Right lobe of liver (tissue), 6 donors: ENCODE data around the gene GSN. TPM values are rescaled to one million over a fixed set of nuclear protein-coding genes. Genes with fewer than 3 reads are reported as not detected.
A peak's percentile ranks its signal among the peaks of the same experiment; 100 is the strongest.

Experiments
- ATAC-seq, 4 donors: fragments of 200-7000 bp; cut with Tn5 transposase; one replicate each; pipeline ENCODE4 v1.9.1; 2020; ENCODE audit warnings: mild to moderate bottlenecking in 4 of 4, moderate library complexity in 4 of 4
- DNase-seq, 3 donors: peaks; one replicate each; pipeline ENCODE4 v3.0.0-alpha.2; 2020
- H3K27ac ChIP-seq, 3 donors: fragments of 200-600 bp; one replicate each; pipeline ENCODE4 v1.8.0; 2022
- H3K27me3 ChIP-seq, 2 donors: fragments of 200-600 bp; one replicate each; pipeline ENCODE4 v1.8.0; 2022
- H3K36me3 ChIP-seq, 4 donors: fragments of 200-600 bp; sonication (generic) in 1 of 4; one replicate each; pipeline versions ENCODE4 v1.5.1 to v1.8.0; 2017 to 2022; ENCODE audit warnings: control low read depth in 1 of 4
- H3K4me1 ChIP-seq, 4 donors: fragments of 200-600 bp; sonication (generic) in 1 of 4; one replicate each; pipeline versions ENCODE4 v1.5.1 to v1.8.0; 2017 to 2022; ENCODE audit warnings: control low read depth in 1 of 4
- H3K4me3 ChIP-seq, 3 donors: fragments of 200-600 bp; one replicate each; pipeline ENCODE4 v1.8.0; 2022
- H3K9me3 ChIP-seq, 4 donors: fragments of 200-600 bp; sonication (generic) in 1 of 4; one replicate each; pipeline versions ENCODE4 v1.5.1 to v1.8.0; 2017 to 2022; ENCODE audit warnings: control low read depth in 1 of 4
- POLR2A ChIP-seq: fragments of 450-650 bp; IDR thresholded peaks from one replicate; pipeline ENCODE4 v1.6.1; 2017; ENCODE audit warnings: antibody characterized with exemption, mild to moderate bottlenecking
- WGBS: methylation state at CpG from one replicate; pipeline ENCODE4 v1.1.6; 2018; ENCODE audit warnings: low coverage, low lambda C conversion rate; ENCODE audit not compliant: insufficient coverage; ENCODE audit errors: missing lambda C conversion rate; 5-methylcytosine and 5-hydroxymethylcytosine counted together
- intact Hi-C, 2 donors: fragments of 100-400 bp; cut with DNase I; formaldehyde crosslinking; loops; one replicate each; pipeline versions ENCODE4 v1.11.2 to v1.14.1; 2022
- total RNA-seq, 6 experiments: library from RNA; depleted of rRNA in 2 of 6; stranded (reverse); fragments of >200 nt in 2 of 6; fragmentation: NEBNext Ultra II Directional in 3 of 6; extraction: Animal tissue kit (Norgen Biotek cat#: 25700) in 3 of 6; gene quantifications; one replicate each; pipeline versions ENCODE4 v1.1.0 to v1.2.4, GENCODE V29; 2016 to 2023
- TF ChIP-seq, protein P1 (sequence below), 4 donors: fragments of 200-600 bp in 3 of 4; fragments of 450-650 bp in 1 of 4; IDR thresholded peaks; one replicate each; pipeline versions ENCODE4 v1.5.1 to v1.8.0; 2016 to 2022; ENCODE audit warnings: antibody characterized with exemption in 4 of 4, mild to moderate bottlenecking in 2 of 4
- donor health status: DM: no; HTN: yes; CAD: no.
- donor health status: DM: no; HTN: no; CAD: no.
- donor health status: DM: no; HTN: no; CAD: no.
- donor health status: DM: no; HTN: yes; CAD: no.
- donor health status: DM: no; HTN: yes; CAD: no.

The GSN gene
- total RNA-seq, 6 experiments from 2014 or later, result 23.1 to 96.9 (median 38.8) TPM

DNA sequence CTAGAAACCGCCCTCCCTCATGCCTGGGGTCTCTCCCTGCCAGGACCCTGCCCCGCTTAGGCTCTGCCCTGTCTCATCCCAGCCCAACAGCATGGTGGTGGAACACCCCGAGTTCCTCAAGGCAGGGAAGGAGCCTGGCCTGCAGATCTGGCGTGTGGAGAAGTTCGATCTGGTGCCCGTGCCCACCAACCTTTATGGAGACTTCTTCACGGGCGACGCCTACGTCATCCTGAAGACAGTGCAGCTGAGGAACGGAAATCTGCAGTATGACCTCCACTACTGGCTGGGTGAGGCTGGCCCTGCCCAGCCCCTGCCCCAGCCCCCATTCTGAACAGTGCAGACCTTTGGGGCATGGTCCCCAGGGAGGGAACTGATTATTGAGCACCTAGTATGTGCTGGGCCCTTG lies 33.9 kb downstream of the GSN start:
- intact Hi-C loops, result no loop called here
- TF ChIP-seq, protein P1, sequence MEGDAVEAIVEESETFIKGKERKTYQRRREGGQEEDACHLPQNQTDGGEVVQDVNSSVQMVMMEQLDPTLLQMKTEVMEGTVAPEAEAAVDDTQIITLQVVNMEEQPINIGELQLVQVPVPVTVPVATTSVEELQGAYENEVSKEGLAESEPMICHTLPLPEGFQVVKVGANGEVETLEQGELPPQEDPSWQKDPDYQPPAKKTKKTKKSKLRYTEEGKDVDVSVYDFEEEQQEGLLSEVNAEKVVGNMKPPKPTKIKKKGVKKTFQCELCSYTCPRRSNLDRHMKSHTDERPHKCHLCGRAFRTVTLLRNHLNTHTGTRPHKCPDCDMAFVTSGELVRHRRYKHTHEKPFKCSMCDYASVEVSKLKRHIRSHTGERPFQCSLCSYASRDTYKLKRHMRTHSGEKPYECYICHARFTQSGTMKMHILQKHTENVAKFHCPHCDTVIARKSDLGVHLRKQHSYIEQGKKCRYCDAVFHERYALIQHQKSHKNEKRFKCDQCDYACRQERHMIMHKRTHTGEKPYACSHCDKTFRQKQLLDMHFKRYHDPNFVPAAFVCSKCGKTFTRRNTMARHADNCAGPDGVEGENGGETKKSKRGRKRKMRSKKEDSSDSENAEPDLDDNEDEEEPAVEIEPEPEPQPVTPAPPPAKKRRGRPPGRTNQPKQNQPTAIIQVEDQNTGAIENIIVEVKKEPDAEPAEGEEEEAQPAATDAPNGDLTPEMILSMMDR (IDR thresholded peaks at IDR 0.05), result no peak
- no peak for TF ChIP-seq POLR2A
- no peak overlapping the region for H3K4me3 ChIP-seq
- ATAC-seq, result no peak
- no peaks in the 10 kb centered on the region for H3K9me3 ChIP-seq
- 100% methylated on average over 1 of the region's 11 CpGs for WGBS
- H3K36me3 ChIP-seq, result peaks cover 0 to 8% (median 0%) of the 10 kb centered on the region in 4 donors
- H3K4me1 ChIP-seq, result peaks cover 0 to 12% (median under 1%) of the 10 kb centered on the region in 4 donors
- no peaks in the 10 kb centered on the region for H3K27me3 ChIP-seq
- no peak for DNase-seq
- no peak overlapping the region for H3K27ac ChIP-seq

DNA sequence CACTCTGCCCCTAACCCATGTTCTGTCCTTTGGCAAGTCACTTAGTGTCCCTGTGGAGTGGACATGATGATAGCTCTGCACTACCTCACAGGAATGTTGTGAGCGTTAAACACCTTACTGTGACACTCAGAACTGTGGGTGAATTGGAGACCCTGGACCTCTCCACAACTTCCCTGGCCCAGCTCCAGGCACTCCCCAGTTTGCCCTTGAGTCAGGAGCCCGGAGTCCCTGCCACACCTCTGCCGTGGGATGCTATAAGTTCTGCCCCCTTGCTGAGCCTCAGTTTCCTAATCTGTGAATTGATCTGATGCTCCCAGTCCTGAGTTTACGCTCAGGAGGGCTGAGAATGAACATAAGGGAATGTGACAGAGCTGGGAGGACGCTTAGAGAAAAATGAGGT lies 34.4 kb downstream of the GSN start:
- Histone ChIP-seq H3K4me3 (no peak overlapping the region), H3K27ac (no peak overlapping the region), H3K27me3 (no peaks in the 10 kb centered on the region), H3K4me1 (peaks cover 0 to 12% (median under 1%) of the 10 kb centered on the region in 4 donors), H3K36me3 (peaks cover 0 to 8% (median 0%) of the 10 kb centered on the region in 4 donors), H3K9me3 (no peaks in the 10 kb centered on the region)
- TF ChIP-seq POLR2A, result no peak
- TF ChIP-seq, protein P1 (IDR thresholded peaks at IDR 0.05), result no peak
- ATAC-seq (no peak), DNase-seq (no peak)
- WGBS, result 89% methylated on average over 3 of the region's 5 CpGs
- intact Hi-C loops, result no loop called here

DNA sequence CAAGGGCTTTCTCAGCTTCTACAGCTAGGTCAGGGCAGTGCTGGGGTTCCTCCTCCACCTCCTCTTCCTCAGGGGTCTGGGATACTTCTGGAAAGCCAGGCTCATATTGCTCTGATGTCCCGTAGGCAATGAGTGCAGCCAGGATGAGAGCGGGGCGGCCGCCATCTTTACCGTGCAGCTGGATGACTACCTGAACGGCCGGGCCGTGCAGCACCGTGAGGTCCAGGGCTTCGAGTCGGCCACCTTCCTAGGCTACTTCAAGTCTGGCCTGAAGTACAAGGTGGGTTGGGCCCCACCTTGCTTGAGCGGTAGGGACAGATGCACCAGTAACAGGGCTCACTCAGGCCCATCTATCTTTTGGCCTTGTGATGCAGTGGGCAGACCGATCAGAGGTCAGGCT lies 34.8 kb downstream of the GSN start:
- H3K4me3 ChIP-seq, result no peak overlapping the region

DNA sequence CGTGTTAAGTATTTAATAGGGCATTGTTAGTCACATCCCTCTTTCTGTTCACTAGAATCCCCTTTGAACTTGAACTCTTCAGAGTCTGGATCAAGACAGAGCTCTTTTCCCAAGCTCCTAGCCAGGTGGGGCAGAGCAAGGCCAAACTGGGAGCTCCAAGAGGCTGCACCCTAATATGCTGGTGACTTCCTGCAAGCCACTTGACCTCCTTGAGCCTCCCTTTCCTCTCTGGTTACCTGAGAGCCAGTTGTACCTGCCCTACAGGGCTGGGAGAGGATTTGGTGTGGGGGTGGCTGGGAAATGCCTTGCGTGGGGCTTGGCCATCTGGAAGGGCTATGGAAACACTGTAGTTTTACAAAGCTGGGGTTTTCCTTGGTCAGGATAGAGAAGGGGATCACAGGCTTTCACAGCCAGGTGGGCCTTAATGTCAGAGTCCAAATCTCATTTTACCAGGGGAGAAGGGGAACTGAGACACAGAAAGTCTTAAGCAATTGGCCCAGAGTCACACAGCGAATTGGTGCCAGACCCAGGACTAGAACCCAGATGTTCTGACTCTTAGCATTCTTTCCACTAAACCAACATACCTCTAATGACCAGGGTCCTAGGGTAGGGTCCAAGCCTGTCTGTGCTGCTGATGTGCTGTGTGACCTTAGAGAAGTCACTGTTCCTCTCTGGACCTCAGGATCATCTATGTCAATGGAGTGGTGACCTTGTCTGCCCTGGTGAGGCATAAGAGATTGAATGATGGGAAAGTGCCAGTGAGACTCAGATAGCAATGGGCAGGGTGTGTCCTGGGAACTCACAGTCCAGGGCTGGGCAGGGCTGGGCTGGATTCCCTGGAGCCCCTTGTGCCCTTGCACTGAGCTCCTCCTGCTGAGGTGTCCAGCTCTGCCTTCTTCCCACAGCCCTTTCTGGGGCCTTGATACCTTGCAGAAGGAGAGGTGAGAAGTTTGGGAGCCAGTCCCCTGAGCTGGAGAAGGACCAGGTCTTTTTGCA lies 35.8 kb downstream of the GSN start:
- DNase-seq (peak in 1 of 3 donors; percentile 8), ATAC-seq (no peak)
- TF ChIP-seq, protein P1 (IDR thresholded peaks at IDR 0.05), result no peak
- TF ChIP-seq POLR2A, result no peak
- no peak overlapping the region for H3K27ac ChIP-seq
- no CpG with 5 or more reads among the region's 3 CpGs for WGBS
- no peaks in the 10 kb centered on the region for H3K9me3 ChIP-seq
- H3K4me3 ChIP-seq, result no peak overlapping the region
- intact Hi-C loops, result no loop called here
- peaks cover 0 to 12% (median 0%) of the 10 kb centered on the region in 4 donors for H3K4me1 ChIP-seq
- H3K27me3 ChIP-seq, result no peaks in the 10 kb centered on the region
- H3K36me3 ChIP-seq, result peaks cover 0 to 8% (median 0%) of the 10 kb centered on the region in 4 donors

More for the DNA sequence above, 34.8 kb downstream of the GSN start:
- intact Hi-C loops, result no loop called here
- no peak for DNase-seq
- Histone ChIP-seq H3K4me1 (peaks cover 0 to 12% (median 0%) of the 10 kb centered on the region in 4 donors), H3K36me3 (peaks cover 0 to 8% (median 0%) of the 10 kb centered on the region in 4 donors), H3K9me3 (no peaks in the 10 kb centered on the region), H3K27me3 (no peaks in the 10 kb centered on the region), H3K27ac (no peak overlapping the region)
- 60% methylated on average over 1 of the region's 13 CpGs for WGBS
- TF ChIP-seq, protein P1 (IDR thresholded peaks at IDR 0.05), result no peak
- no peak for TF ChIP-seq POLR2A
- ATAC-seq, result no peak
